Mesenteric fat pad (tissue), 1 donor: ENCODE results near the gene ANKRD44. TPM values are rescaled to one million over a fixed set of nuclear protein-coding genes. Genes with fewer than 3 reads are reported as not detected.
"Not testable (repeated sequence)": the region's sequence is repeated elsewhere in the genome, so short reads cannot be mapped to it uniquely, and the experiment has no call there.

Experiments used
- DNase-seq: peaks from one replicate; pipeline ENCODE4 v3.0.0-alpha.2; 2020; ENCODE audit warnings: low spot score
- total RNA-seq: library from RNA; stranded (reverse); fragmentation: NEBNext Ultra II Directional; extraction: Animal tissue kit (Norgen Biotek cat#: 25700); gene quantifications from one replicate; pipeline ENCODE4 v1.2.1, GENCODE V29; 2021
- donor health status: DM: yes; HTN: yes; CAD: no.

The ANKRD44 gene
- total RNA-seq, 1 donor from 2014 or later: 26.0 TPM

DNA sequence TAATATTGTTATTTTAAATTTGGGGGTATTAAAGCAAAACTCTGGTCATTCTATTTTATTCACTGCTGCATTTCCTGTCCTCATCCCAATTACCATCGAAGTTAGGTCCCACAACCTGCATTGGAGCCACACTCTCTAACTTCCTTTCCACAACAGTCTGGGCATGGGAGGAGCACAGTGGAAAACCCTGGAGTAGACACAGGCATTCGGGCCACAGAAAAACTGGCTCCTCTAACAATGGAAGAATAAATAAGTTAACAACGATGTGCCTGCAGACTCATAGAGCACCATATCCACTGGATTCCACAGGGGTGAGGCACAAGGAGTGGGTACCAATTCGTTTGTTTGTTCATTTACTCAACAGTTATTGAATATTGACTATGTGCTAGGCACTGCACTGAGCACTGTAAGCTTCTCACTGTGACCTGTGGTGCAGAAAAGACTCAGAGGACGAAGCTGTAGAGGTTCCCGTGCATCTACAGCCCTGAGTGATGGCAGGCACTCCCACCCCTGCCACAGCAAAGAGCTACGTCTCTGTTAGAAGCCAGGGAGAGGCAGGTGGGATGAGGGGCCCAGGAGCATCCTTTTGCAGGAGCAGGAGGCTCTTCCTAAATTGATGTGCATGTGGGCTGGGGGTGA lies 229.9 kb downstream of the ANKRD44 start:
- no peak for DNase-seq

DNA sequence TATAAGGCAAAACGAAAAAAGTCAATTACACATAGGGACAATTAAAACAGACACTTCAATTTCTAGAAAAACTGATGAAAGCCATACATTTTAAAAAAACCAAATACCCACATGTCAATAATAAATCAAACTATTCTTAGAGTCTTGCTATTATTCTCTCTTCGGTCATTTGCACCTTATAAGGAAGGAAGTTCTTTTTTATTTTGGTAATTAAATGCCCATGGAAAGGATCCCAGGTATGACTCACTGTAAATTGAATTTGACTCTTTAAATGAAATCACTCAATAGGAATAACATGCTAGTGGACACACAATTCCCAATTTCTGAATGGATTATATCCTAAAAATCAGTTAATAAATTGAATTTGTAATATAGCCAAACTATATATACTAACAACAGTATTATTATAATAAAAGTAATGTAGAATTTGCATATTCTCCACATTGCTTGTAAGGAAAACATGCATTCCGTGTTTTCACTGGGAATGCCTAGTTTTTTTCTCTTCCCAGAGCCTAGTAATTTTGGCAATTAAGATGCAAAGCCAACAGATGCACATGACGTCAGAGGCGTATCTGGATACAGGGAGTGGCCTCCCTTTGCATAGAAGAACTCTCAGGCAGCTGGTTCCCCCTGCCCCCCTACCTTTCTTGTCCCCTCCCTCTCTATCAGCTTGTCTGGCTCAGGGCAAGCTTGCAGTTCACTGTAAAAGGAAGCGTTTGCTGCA lies 230.6 kb downstream of the ANKRD44 start:
- no peak for DNase-seq

DNA sequence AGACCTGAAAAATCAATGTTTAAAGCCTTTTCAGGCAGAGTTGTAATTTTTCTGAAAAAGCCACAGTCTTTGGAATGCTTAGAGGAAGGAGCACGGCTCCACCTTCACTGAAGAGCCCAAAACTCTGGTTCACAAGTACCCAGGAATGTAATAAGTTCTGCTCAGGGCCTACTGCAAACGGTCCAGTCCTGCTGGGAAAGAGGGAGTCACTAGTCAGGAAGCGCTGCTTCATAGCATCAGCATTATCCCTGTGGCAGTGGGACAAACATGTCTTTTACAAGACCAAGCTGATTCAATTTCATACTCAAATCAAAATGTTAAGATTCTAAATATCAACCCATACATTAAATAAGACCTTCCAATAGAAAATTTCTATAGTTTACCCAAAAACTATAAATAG lies 231.2 kb downstream of the ANKRD44 start:
- DNase-seq: no peak

DNA sequence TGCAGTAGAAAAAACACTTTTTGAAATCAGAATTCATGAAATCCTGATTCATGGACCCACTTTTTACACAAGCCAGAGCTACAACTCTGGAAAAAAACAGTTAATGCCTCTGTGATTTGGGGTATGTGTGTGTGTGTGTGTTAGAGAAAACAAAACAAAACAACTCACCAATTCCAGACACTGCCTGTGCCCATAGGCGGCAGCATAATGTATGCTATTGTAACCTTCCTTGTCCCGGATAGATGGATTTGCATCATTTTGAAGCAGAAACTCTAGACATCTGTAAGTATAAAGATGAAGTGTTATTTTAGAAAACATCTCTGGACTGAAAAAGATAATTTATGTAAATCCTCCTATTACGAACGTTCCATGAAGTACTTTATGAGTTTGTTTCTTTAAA lies 232.0 kb downstream of the ANKRD44 start:
- DNase-seq: no peak

DNA sequence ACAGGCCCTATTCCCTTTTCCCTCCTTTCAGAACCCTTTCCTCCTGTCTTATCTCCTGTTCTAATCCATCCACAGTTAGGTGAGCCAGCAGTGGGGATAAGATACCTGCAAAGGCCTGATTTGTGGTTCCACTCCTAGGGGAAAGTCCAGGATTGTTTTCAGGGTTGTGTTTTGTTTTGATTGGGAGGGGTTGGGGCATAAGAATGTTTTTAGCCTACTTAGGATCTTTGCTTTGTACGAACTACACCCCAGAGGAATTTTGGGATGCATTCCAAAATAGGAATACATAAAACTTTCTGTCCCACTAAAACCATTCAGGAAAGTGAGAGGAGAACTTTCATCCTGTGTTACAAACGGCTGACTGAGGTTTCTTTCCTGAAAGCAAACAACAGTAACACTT lies 233.2 kb downstream of the ANKRD44 start:
- DNase-seq: no peak

DNA sequence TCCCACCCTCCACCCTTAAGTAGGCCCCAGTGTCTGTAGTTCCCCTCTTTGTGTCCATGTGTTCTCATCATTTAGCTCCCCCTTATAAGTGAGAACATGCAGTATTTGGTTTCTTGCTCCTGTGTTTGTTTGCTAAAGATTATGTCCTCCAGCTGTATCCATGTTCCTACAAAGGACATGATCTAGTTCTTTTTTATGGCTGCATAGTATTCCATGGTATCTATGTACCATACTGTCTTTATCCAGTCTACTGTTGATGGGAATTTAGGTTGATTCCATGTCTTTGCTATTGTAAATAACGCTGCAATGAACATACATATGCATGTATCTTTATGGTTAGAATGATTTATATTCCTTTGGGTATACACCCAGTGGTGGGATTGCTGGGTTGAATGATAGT lies 233.9 kb downstream of the ANKRD44 start:
- DNase-seq: no peak

DNA sequence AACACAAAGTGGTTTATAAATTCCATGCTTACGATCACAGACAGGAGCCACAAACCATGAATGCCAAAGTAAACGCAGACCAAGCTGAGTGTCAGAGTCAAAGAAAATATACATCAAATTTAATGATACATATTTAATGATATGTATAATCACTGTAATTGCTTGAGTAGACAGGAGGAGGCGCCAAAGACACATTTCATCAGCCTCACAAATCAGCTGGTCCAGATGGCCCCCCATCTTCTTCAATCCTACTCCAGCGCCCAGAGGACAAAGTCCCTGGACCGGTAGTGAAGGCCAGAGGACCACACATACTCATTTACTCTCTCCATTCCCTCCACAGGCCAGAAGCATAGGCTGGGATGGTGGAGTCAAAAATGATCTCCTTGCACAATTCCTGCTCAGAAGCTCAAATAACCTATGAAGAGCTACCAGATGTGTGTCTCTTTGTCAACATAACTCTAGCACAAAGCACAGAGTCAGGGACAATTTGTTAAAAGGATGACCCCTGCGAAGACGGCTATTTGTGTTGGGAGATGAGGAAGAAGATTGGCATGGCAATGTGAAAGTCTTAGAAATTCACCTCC lies 234.7 kb downstream of the ANKRD44 start:
- no peak for DNase-seq

DNA sequence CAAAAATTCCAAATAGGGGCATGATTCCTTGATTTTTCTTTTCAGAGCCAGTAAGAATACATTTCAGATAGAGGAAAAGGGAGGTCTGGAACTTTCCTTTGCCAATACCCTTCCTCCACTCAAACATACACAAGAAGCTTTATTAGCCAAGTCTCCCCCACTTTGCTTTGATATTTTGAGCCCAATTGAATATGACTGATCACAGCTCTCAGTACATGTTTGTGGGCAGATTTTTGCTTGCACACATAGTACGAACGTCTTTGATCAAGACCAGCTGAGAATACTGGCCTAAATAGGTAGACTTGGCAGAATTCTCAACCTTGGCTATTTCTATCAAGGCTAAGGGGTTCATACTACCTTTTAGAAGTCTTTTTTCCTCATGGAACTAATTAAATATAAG lies 235.3 kb downstream of the ANKRD44 start:
- no peak for DNase-seq

DNA sequence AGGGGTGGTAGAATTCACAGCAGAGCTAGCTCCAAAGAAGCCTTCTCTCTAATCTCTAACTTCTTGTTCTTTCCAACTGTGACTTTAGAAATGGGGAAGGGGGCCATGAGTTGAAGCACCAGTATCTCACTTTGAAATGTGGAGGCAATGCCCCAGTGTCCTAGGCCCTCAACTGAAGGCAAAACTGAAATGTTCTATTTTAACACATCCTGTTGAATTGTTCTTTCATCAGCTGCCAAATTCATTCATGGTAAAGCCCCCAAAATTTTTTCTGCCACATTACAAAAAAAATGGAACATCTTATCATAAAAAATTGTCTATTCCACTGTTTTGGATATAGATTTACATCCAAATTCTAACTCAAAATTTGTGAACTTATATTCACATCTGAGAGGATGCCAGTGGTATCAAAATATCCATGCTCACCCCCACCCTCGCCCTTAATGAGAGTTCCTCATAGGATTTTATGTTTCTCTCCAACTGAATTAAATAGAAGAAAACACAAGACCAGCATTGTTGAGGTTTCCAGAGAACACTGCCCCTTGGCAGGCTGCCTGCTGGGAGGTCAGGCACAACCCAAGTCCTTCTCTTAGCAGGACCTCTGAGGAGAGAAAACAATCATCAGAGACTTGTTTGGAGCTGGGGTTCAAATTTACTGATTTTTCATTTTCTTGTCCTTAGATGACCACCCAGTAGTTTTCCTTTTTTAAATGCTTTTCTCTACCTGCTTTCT lies 236.7 kb downstream of the ANKRD44 start:
- DNase-seq: no peak

DNA sequence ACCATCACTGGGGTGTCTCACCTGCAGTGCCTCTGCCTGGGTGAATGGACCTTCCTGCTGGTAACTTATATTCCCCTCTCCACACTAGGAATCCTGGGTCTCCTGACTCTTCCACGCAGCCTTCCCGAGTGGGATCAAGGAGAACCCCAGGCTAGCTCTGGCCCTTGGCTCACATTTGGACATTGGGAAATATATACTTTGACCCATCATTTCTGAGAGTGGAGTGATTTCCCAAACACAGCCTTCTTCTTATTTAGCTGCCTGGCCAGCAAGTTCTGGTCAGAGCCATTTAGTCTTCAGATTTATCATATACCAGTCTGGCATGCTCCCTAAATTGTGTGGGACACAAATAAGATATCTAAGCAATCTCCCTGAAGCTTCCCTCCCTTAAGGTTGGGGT lies 237.3 kb downstream of the ANKRD44 start:
- DNase-seq: no peak

DNA sequence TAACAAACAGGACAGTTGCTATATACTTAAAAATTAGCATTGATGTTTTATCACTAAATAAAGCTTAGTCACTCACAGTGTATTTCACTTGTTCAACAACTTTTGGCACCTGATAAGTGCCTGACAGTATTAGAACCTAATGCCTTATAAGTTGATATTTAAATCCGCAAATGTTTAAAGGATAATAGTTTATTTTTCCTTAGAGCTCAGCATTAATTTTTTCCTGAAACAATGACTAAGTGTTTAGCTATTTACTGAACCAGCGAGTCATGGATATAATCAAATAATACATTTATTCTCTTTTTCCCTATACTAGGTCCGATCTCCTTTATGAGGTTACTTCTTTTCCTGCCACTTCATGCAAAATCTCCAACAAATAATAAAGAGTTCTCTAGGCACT lies 238.0 kb downstream of the ANKRD44 start:
- DNase-seq: no peak

DNA sequence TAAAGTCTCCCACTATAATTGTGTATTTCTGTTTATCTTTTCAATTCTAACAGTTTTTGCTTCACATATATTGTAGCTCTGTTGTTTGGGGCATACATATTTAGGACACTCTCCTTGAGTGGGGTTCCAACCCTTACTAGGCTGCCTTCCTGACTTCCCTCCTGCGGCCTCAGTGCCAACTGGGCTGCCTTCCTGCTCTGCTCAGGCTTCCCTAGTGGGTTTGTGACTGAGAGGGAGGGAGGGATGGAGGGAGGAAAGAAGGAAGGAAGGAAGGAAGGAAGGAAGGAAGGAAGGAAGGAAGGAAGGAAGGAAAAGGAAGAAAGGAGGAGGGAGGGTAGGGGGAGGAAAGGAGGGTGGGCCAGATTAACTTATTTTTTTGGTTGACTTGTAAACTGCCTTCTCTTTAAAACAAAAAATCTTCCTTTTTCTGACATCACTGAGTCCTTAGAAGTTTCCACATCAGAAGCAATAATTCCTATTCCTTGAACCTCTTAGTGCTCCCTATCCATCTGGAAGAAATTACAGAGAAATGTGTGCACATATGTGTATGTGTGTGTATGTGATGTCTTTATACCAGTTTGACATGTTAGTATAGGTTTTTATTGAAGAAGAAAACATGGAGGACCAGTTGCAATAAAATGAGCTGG lies 238.7 kb downstream of the ANKRD44 start:
- no peak for DNase-seq

DNA sequence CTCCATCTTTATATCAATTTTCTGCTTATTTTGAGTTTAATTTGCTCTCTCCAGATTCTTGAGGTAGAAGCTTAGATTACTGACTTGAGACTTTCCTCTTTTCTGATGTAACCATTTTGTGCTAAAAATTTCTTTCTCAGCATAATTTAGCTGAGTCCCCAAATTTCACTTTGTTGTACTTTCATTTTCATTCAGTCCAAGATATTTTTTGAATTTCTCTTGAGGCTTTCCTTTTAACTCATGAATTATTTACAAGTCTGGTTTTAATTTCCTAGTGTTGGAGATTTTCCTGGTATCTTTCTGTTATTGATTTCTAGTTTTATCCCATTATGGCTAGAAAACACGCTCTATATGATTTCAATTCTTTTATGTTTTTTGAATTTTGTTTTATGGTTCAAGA lies 239.4 kb downstream of the ANKRD44 start:
- DNase-seq: no peak

DNA sequence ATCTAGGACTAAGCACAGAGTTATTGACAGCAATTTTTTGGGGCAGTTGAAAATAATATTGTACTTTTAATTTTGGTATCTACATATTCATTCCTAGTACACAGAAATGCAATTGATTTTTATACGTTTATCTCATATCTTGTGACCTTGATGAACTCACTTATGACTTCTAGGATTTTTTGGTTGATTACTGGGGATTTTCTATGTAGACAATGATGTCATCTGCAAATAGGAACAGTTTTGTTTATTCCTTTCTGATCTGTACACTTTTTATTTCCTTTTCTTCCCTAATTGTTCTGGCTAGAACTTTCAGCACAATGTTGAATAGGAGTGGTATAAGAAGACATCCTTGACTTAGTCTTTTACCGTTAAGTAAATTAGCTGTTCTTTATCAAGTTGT lies 240.6 kb downstream of the ANKRD44 start:
- DNase-seq: no peak

DNA sequence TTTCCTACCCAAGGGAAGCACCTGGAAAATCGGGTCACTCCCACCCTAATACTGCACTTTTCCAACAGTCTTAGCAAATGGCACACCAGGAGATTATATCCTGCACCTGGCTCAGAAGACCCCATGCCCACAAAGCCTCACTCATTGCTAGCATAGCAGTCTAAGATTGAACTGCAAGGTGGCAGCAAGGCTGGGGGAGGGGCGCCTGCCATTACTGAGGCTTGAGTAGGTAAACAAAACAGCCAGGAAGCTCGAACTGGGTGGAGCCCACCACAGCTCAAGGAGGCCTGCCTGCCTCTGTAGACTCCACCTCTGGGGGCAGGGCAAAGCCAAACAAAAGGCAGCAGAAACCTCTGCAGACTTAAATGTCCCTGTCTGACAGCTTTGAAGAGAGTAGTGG lies 248.0 kb downstream of the ANKRD44 start:
- DNase-seq: not testable (repeated sequence)

DNA sequence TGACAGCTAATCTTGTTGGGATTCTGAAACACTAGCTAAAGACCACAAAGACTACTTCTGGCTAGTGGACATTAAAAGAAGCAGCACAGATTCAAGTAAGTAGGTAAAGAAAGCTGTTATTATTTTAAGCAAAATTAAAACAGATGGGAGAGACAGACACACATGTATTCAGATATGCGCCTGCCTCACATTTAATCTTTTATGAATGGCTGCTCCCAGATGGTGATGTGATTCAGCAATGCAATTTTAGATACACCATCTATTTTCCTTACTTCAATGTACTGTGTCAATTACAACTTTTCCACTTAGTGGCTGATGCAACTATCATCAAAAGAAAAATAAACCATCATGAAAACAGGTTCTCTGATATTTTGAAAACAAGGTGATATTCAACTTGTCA lies 251.1 kb downstream of the ANKRD44 start:
- no peak for DNase-seq

DNA sequence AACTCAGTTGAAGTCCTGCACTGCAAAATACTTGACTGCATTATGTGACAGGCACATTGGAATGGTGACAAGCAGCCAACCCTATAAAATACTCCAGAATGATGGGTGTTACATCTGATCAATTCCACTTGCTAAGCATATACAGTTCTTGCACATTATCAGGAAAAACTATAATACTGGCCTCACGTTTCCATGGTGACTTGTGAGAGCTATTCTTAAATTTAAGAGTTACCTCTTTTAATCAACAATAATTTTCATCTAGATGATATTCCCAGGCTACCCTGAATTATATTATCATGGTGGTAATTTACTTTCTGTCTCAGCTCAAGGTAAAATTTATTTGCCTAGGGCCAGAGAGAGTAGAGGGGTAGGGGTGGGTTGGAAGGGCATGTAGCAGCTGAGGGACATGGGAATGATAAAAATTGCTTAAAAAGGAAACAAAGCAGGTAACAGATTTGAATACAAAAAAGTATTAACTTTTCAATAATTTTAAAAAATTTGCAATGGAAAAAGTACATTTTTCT lies 251.7 kb downstream of the ANKRD44 start:
- DNase-seq: no peak

DNA sequence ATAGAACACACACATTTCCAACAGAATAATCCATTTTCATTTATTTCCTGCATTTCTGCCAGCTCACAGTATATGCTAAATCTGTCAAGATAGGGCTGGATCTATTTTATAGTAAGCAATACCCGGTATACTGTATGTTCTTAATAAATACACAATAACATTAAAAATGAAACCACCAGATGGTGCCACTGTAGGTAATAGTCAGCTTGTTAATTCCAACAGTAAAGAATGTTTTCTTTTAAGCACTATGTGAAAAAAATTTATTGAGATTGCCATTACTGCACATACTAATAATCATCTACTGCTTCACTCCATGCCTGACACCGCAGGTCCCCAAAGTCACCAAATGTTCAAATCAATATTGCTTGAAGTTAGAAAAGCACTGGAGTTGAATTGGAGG lies 252.6 kb downstream of the ANKRD44 start:
- DNase-seq: no peak

DNA sequence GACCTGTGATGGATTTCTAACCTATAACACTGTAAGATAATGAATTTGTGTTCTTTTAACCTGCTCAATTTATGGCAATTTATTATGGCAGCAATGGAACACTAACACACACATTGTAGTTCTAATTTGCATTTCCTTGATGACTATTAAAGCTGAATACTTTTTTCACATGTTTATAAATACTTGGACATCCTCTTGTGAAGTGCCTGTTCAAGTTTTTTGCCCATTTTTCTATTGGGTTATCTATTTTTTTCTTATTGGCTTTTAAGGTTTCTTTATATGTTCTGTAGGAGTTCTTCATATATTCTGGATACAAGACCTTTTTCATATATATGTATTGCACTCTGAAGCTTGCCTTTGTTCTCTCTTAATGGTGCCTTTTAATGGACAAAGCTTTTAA lies 255.5 kb downstream of the ANKRD44 start:
- no peak for DNase-seq

DNA sequence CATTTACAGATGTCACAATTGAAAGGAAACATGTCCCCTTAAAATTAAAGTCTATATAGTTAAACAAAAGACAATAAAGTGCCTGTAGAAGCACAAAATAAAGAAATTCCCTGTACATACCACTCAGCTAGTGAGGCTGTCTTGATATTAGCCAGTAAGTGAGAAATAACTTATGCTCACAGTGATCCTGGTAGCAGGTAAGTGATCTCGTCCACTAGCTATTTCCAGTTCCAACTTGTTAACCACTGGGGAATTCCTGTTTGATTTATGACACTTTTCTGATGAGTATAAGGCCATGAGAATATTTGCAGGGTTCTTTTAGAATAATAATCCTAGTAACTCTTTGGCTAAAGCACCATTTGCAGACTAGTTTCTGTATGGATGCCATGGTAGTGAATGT lies 256.1 kb downstream of the ANKRD44 start:
- DNase-seq: no peak

DNA sequence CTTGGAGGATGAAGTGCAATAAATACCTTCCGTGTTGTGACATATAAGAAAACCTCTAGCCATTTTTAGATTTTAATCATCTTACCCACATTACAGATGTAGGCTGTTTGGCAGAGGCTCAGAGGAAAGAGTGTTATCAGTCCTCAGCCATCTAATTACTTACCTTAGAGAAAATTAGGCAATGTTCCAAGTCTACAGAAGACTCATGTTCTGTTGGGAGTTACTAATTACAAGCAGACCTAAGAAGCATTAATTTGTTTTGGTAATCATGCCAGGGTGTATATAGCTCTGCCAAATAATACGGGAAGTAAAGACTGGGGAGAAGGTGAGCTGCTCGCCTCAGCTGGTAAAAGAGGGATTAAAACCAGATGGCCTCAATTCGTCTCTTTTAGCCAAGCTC lies 258.2 kb downstream of the ANKRD44 start:
- no peak for DNase-seq
